Left hindlimb (tissue), 1 donor: Measurements from ENCODE around the gene SLCO4A1.

Source experiments
- DNase-seq: peaks from one replicate; pipeline ENCODE4 v3.0.0-alpha.2; 2018

SLCO4A1 gene

DNA sequence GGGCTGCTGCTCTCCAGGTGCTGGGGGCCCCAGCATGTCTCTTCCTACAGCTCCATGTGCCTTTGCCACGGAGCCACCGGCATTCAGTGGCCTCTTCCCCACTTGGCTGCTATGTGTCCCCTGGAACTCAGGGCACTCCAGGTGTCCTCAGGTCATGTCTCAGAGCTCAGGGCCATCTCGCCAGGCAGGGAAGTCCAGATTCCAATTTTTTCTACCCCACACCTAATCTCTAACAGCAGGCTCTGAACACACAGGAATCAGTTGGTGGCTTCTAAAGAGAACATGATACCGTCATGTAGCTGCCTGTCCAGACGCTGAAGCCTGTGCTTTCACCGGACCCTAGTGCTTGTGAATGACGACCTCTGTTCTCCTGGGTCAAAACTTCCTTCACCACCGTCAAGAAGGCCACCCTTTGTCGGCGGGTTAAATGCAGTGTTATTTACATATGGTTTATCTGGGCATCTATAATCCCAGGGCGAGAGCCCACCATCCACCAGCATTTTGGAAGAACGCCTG is 4.2 kb upstream of the SLCO4A1 start:
- DNase-seq: no peak

DNA sequence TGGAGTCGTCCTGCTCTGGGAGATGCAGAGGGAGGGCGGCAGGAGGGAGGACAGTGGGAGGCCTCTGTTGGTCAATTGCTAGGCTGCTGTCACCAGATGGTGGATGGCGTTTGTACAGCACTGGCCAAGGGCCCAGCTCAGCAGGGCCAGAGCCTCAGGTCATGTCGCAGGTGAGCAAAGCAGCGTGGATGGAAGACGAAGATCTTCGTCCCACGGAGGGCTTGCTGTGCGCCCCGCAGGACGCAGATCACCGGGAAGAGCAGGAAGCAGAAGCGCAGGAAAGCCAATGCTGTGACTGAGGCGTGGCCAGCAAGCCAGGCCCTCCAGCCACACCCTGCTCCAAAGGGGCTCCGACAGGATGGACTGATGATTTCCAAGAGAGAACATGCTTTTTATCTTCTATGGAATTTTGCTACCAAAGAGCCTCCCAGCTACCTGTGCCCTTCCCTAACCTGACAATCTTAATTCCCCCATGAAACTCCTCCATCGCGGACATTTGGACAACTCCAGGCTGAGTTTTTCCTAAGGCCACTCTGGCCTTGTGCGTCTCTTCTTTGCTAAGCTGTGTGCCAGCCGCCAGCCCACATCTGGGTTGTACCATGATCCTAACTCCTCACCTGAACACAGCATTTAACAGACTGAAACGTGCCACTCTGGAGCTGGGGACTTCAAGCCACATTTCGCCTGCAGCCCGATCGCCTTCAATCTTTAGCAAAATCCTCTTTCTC is 3.5 kb upstream of the SLCO4A1 start:
- no peak for DNase-seq

DNA sequence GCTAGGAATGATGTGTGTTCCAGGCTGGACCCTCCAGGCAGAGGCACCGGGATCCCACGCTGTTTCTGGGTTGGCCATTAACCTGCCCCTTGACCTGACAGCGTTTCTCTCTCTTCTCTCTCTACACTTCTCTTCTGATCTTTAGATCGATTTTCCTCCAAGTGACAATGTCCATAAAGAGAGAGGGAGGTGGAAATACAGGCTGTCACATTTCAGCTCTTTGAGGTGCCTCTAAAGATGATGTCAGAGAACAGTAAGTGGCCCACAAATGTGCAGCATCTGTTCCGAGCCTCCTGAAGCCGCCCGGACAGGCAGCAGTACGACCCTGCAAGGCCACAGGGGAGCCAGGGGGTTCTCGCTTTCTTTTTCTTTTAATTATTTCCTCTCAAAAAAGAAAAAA is 2.5 kb upstream of the SLCO4A1 start:
- DNase-seq: no peak

DNA sequence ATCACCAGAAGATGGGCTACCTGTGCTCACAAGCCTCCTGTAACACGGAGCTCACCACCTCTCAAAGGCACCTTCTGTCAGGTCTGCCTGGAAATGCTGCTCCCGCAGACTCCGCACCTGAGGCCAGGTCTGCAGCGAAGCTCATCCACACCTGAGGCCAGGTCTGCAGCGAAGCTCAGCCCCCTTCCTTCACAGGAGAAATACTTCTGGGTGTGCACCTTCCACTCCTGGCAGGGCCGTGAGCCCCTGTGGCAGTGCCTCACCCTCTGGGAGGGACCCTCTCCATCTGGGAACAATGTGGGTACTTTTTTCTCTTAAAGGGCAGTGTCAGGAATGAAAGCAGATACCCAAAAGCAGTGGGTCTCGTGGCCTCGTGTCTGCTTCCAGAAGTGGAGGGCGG is 1.4 kb upstream of the SLCO4A1 start:
- DNase-seq: no peak

DNA sequence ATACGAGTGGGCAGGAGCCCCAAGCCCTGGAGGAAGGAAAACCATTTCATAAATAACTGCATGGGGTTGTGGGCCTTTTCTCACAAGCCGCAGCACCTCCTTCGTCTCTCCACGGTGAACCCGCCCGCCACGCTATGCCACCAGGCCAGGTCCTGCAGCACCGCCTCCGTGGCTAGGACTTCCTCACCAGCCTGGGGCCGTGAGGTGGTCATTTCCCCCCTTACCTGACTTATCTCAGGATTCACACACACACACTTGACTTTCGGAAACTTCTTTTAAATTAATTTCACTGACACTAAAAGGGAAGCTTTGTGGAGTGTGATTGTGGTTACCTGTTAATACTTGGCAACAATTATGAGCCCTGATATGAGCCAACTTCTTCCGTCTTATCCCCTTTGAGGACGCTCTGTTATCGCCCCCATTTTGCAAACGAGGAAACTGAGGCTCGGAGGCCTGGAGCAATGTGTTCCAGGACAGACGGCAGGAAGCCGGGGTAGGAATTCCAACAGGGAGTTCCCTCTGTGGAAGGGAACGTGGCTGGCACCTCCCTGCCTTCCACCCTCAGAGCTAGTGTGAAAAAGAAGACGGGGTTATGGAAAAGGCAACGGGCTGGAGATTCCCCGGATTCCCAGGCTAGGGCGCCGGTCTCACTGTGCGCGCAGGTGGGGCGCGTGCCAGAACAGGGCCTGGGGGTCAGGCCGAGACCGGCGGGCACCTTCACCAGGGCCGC is 817 bp upstream of the SLCO4A1 start:
- no peak for DNase-seq

DNA sequence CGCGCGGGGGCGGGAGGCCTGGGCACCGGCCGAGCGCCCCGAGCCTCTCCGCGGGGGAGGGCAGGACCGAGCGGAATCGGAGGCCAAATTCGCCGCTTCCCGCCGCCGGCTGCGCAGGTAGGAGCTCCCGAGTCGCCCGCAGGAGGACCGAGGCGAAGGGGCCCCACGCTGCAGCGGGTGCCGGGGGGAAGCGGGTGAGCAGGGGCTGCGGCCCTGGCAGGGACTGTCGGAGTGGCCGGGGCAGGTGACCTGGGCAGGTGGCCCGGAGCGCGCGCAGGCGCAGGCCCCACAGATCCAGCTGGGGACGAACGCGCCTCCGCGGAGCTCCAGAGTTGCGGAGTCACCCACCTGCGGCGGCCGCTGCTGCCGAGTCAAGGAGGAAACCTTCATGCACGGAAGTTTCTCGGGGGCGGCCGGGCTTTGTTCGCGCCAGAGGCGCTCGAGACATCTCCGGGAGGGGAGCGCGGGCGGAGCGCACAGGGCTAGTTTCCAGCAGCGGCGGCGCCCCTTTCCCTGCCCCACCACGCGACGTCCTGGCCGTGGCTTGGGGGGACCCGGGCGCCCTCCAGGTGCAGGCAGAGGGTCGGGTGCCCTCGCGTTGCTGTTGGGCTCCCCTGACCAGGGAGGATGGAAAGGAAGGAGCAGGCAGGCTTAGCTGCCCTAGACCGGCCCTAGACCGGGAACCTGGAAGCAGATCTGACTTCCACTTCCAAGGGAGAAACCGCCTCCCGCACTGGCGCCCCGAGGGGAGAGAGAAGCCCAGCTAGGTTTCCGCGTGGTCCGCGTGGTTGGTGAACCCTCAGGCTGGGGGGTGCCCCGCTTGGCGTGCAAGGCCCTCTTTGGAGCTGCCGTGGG is 590 bp downstream of the SLCO4A1 start:
- no peak for DNase-seq

DNA sequence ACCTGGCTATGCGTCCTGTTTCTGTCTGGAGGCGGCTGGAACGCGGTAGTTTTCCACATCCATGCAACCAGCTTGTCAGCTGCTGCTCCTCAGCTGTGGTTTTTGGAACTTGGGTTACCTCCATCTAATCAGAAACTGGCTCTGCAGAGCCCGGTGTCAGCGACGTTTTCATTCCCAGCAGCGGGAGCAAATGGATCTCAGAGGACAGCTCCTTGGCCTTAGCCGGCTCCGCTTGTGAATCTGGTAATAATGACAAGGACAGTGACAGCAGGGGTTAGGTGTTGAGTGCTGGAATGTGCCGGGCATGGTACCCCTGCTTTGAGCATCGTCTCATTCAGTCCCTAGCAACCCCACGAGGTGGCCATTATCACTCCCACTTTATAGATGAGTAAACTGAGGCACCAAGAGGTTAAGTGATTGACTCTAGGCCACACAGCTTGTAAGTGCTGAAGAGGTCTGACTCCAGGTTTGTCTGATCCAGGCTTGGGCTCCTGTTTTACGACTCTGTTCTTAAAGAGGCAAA is 1.3 kb downstream of the SLCO4A1 start:
- DNase-seq: no peak

DNA sequence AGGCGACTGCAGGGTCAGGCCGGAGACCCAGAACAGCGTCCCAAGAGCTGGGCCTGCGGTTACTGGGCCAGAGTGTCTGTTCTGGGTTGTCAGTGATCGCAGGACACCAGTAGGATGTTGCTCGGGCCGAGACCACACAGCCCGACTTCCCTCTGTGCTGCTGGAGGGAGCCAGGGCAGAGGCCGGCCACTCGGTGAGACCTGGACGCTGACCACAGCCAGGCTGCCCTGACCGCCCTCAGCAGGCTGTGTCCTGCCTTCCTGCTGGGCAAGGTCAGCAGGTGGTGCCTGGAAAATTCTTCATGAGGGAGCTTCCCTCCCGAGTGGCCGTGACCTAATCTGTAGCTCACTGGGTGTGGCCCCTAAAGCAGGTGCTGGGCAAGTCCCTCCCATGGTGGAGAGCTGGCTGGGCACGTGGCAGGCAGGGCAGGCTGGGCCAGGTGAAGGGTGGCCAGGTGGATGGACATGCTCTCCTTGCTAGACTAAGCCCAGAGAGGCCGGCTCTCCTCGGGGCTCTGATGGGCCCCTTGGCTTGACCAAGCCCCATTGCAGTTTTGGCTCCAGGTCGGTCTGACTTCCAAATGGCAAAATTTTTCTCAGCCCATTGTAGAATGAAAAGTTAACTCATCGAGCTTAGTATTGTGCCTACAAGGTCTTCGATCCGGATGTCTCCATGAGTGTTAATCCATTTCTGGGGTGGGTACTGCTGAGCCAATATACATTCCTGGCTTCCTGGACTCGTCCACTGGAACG is 1.9 kb downstream of the SLCO4A1 start:
- no peak for DNase-seq

DNA sequence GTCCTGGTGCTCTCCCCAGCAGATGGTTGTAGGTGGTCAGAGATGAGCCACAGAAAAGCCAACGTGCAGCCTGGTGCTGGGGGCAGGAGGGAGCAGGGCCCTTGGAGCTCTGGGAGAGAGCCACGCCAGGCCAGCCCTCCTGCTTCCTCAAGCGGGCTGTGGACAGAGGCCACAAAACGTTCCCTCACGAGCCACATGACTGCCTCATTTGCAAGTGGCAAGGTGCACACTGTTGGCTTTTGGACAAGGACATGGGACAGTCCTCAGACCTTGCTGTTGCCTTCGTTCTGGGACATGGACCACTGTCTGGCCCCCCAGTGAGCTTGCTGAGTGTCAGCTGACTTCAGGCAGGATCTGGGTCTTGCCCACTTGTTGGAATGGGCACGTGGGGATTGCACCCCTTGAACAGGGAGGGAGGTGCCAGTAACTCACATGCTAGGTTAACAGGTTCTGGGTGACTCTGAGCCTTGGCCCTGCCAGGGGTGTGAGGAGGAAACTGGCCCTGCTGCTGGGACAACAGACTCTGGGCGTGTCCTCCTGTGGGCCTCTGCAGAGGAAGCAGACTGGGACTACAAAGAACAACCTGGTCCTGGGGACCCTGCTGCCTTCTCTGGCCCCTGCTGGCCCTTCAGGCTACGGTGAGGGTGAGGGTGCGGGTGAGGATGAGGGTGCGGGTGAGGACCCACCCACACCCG is 2.6 kb downstream of the SLCO4A1 start:
- no peak for DNase-seq

DNA sequence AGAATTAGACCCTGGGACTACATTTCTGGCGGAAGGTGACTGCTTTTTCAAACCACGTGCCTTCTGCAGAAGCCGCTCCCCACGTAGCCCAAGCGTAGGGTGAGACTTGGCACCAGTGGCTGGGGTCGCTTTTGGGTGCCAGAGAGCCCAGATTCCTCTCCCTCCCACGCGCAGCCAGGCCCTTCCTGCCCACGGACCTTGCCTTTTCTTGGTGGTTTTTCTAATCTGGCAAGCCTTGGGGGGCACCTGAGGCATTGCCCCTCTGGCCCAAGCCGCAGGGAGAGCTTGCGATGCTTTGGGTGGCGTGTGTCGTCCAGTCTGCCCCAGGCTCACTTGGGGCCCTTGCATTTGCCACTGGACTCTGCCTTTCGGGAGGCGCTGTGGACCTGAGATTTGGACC is 3.3 kb downstream of the SLCO4A1 start:
- DNase-seq: no peak

DNA sequence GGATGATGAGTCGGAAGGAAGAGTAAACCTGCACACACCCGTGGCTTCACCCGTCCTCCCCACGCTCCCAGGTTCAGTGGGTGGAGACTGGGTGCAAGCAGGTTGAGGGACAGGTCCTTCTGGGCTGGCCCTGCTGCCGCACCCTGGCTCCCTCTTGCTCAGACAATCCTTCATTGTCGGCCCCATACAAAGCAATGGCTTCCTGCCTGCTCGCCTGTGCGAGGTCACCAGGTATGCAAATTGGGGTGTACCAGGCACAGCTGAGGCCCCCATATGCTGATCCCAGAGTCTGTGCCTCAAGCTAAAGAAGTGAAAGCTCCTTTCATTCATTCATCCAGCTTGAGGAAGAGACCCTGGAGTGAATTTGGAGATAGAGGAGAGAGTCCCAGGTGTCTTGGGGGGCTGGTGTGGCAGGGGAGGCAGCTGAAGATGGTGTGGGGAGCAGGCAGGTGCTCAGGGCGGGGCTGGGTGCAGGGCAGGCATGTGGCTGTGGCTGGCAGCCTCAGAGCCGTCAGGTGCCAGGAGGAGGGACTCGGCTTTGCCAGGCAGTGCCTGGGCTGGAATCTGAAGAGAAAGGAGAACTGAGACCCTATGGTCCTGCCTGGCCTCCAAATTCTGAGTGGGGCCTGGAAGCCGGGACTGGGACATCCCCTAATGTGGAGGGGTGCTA is 4.7 kb downstream of the SLCO4A1 start:
- DNase-seq: no peak

DNA sequence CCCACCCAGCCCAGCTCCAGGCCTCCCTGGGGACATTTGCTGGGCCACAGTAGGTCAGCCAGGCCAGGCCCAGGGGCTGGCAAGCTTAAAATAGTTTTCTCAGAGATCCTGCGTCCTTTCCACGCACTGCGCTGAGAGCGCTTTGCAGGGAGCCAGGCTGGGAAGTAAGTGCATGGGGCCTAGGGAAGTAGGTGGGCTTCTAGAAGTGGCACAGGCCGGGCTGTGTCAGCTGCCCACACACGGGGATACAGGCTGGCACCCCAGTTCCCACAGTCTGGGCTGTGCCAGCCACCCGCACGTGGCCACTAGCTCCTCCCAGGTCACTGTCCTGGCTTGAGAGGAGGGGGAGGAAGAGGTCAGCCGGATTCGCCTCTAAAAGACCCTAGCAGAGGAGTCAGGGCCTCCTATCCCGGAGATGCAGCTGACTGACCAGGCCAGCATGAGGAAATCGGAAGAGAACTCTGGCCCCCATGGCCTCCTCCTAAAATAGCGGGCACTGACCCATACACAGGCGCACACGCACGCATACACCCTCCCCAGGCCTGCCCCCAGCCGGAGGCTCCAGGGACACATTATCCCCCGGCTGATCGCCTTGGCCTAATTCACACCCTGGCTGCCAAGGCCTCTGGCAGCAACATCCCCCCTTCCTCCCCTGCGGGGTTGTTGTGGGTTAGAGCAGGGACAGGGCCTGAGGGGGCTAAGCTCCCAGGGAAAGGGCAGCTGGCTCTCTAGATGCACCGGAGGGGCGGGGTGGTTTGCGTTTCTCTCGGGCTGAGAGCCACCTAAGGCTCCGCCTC is 5.4 kb downstream of the SLCO4A1 start:
- no peak for DNase-seq

DNA sequence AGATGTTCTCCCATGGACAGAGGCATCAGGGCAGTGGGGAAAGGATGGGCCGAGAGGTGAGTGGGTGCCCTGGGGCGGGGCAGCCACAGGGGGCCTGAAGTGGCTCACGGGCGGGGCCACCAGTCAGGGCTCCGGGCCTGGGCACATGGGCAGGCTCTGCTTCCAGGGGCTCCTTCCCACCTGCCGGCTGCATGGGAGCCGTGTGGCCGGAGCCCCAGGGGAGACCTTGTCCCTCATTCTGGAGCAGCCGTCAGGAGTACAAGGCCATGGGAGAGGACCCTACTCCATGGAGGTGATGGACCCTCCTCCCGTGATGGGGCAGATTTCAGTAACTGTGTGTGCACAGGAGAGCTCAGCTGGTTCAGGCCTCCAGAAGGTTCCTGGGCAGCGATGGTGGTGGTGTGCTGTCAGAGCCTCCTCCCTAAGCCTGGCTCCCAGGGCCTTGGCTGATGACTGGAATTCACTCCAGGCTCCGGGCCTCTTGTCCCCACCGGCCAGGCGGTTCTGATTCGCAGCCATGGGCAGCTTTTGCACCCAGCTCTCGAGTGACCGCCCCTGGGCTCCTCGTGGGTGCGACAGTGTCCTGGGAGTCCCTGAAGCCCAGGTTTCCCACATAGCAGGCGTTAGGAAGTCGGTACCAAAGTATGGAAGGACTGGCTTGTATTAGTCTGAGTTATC is 6.2 kb downstream of the SLCO4A1 start:
- no peak for DNase-seq

DNA sequence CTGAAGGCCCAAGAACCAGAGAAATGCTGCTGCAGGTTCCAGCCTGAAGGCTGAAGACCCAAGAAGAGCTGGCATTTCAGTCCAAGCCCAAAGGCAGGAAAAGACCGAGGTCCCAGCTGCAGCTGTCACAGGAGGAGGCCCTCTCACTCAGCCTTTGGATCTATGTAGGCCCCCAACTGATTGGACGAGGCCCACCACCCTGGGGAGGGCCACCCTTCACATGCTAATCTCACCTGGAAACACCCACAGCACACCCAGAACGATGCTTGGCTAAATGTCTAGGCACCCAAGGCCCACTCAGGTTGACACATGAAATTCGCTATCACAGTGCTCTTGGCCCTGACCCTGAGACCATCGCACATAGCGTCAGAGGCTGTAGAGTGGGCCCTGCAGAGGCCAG is 6.8 kb downstream of the SLCO4A1 start:
- DNase-seq: no peak

DNA sequence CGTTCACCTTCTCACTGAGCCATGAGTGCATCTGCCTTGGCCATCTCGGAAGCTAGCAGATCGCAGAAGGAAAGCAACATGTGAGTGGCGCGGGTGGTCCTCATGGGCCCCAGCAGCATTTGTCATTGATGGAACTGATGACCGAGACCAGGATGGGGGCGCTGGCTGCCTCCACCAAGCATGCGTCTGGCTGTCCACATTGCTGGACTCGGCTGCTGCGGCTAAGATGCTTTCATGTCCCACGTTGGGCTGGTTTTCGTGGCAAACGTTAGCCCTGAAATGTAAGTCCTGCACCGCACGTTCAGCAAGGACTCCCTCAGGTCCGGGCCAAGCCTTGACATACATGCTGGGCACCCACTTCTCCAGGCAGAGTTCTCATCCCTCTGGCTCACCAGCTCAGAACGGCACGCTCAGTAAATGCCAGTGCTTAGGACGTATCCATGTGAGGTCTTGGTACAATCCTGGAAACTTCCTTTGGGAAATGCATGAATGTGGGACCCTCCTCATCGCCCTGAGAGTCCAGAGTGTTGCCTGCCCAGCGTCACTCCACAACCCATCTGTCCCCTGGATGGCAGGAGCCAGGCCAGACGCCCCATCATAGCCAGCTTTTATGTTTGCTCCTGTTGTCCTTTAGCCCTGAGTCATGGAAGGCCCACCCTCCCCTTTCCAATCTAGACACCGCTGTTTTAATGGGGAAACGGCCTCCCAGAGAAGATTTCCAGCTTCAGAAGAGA is 8.4 kb downstream of the SLCO4A1 start:
- DNase-seq: no peak

DNA sequence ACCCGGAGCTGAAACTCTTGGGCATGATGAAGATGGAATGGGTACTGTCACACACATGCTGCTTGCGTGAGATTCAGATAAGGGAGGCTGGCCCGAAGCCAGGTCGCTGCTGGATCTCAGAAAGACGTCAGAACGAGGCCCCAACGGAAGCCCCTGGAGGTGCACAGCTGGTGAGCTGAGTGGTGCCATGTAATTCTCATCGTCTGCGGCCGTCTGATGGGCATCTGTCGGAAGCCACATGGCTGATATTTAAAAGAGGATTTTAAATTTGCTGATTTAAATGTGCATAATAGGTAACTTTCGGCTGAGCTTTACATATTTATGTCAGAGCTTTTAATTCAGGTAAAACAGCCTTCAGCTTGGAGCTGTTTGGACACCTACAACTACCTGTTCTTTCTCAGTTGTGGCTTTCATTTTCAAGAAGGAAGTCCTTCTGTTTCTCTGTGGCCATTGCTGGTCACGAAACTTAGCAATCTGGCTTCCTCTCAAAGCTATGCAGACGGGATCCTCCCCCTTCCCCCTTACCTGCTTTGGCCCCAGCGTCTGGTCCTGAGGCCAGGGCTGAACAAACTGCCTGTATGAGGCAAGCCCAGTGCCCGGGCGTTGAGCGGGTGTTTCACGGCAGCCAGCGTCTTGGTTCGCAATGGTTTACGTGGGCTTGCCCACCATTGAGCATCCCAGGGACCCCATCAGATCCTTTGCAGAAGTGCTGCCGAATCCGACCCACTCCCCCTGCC is 9.2 kb downstream of the SLCO4A1 start:
- no peak for DNase-seq

DNA sequence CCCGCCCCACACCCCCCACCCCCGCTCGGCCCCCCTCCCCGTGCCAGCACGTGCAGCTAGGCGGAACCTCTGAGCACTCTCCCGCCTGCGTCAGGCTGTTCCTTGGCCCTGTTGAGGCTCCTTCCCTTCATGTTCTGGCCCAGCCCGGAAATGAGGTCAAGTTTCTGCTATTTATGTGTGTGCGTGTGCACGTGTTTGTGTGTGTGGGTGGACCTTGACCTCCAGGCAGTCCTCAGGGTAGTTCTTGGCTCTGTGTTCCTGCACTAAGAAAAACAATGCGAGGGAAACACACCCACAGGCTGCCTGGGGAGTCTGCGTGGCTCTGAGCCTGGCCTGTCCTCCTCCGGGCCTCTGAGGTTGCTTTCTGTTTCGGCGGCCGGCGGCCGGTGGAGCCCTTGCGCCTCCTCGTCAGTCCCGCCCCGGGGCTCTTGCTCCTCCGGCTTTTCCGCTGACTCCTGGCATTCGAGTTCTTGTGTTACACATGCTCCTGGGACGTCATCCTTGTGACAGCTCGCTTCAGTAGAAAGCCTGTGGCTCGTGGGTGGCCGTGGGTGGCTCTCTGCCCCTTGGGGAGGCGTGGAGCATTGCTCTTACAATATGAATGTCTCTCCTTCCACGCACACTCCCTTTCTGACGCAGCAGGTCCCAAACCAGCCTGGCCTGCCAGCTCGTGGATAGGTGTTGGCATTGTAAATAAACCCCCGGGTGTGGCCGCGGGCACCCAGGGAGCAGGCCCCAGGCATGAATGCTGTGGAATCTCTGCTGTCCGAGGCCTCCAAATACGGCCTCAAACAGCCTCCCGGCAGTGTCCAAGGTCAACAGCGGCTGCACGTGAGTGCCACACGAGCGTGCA is 10.0 kb downstream of the SLCO4A1 start:
- DNase-seq: peak; percentile 93
